Esophagus muscularis mucosa (tissue), 4 donors: ENCODE measurements around the gene ZC3H18. TPM values are rescaled to one million over a fixed set of nuclear protein-coding genes. Genes with fewer than 3 reads are reported as not detected.

Source experiments
- DNase-seq: peaks from one replicate; pipeline ENCODE4 v3.0.0-alpha.2; 2017; ENCODE audit errors: extremely low spot score
- H3K27ac ChIP-seq, 4 donors: fragments of 200-600 bp; sonication (generic); replicated peaks in 1 of 4; 1 replicate in 3 of 4; 2 replicates in 1 of 4; pipeline ENCODE4 v1.5.1; 2016 to 2019; ENCODE audit warnings: mild to moderate bottlenecking in 1 of 4
- H3K27me3 ChIP-seq, 4 donors: fragments of 200-600 bp; sonication (generic); one replicate each; pipeline versions ENCODE4 v1.5.1 to v1.6.0; 2016 to 2019
- H3K36me3 ChIP-seq, 4 donors: fragments of 200-600 bp; sonication (generic); one replicate each; pipeline ENCODE4 v1.5.1; 2016 to 2019
- H3K4me1 ChIP-seq, 4 donors: fragments of 200-600 bp; sonication (generic); one replicate each; pipeline ENCODE4 v1.5.1; 2016 to 2019
- H3K4me3 ChIP-seq, 4 donors: fragments of 200-600 bp; sonication (generic); 1 replicate in 2 of 4; 2 replicates in 2 of 4; pipeline ENCODE4 v1.5.1; 2016 to 2019; ENCODE audit warnings: mild to moderate bottlenecking in 4 of 4, moderate library complexity in 1 of 4
- H3K9me3 ChIP-seq, 4 donors: fragments of 200-600 bp; sonication (generic); 1 replicate in 3 of 4; 2 replicates in 1 of 4; pipeline ENCODE4 v1.5.1; 2016 to 2019
- EP300 ChIP-seq: sonication (generic); formaldehyde crosslinking; IDR thresholded peaks from one replicate; pipeline ENCODE4 v1.6.1; 2017; ENCODE audit warnings: antibody characterized with exemption
- POLR2A ChIP-seq: fragments of 450-650 bp; IDR thresholded peaks from one replicate; pipeline ENCODE4 v1.6.1; 2017; ENCODE audit warnings: antibody characterized with exemption, moderate library complexity, mild to moderate bottlenecking, low read depth
- POLR2AphosphoS5 ChIP-seq, 2 donors: sonication (generic); formaldehyde crosslinking; IDR thresholded peaks; one replicate each; pipeline ENCODE4 v1.6.1; 2017; ENCODE audit warnings: antibody characterized with exemption in 2 of 2
- WGBS: methylation state at CpG from one replicate; pipeline ENCODE4 v1.1.5; 2018; 5-methylcytosine and 5-hydroxymethylcytosine counted together
- intact Hi-C: fragments of 100-400 bp; cut with DNase I; formaldehyde crosslinking; loops from one replicate; pipeline ENCODE4 v1.15.1; 2023
- total RNA-seq, 4 donors: library from RNA; depleted of rRNA; stranded (reverse); fragments of >200 nt; gene quantifications; one replicate each; pipeline versions ENCODE4 v1.1.0 to v1.2.1, GENCODE V29; 2016
- TF ChIP-seq, protein P1 (sequence below), 3 experiments: fragments of 200-600 bp in 2 of 3; fragments of 450-650 bp in 1 of 3; sonication (generic) in 2 of 3; IDR thresholded peaks; one replicate each; pipeline ENCODE4 v1.5.1; 2017 to 2019; ENCODE audit warnings: antibody characterized with exemption in 3 of 3, mild to moderate bottlenecking in 2 of 3, moderate library complexity in 1 of 3

The ZC3H18 gene
- total RNA-seq, 4 donors from 2014 or later: 15.9 to 29.1 (median 26.6) TPM

DNA sequence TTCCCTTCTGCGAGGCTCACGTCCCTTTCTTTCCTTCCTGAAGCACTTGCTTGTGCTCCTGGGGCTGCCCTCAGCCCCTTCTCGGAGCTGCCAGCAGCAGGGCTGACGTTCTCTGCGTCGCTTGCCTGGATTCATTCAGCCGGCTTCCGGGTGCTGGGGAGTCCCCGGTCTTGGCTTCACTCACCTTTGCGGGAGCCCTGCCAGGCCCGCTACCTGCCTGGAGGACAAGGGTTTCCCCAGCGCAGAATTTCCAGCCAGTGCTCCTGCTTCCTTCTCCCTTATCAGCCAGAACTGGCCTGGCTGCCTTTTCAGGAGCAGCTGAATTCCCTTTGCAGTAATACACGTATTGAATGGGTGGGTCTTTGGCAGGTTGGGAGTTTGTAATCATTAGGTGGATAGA lies 46.1 kb downstream of the ZC3H18 start:
- 88% methylated on average over 12 of the region's 13 CpGs for WGBS
- intact Hi-C loops: no loop called here
- peaks cover 7 to 80% (median 55%) of the 10 kb centered on the region in 4 donors for H3K36me3 ChIP-seq

DNA sequence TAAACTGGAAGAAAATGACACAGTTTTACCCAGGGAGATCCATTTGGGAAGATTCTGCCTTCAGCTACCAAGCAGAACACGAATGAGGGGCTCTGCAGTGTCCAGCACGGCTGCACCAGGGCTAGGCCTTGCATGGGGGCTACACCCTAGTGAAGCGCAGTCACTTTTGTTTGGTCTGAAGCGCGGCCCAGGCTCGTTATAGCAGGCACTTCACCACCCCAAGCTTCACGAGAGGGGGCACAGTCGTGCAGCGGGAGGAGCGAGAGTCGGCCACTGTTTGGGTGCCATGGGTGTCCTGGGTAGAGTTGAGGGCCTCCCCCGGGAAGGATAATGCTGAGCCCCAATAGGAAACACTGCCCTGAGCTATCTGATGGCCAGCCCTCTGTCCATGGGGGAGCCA lies 46.5 kb downstream of the ZC3H18 start:
- H3K4me1 ChIP-seq: peaks cover 0 to 19% (median 14%) of the 10 kb centered on the region in 4 donors
- peaks cover 3 to 80% (median 51%) of the 10 kb centered on the region in 4 donors for H3K36me3 ChIP-seq
- H3K9me3 ChIP-seq: no peaks in the 10 kb centered on the region
- WGBS: 81% methylated on average over 11 of the region's 12 CpGs
- TF ChIP-seq POLR2AphosphoS5 (IDR thresholded peaks at IDR 0.05): no peak
- TF ChIP-seq, protein P1, sequence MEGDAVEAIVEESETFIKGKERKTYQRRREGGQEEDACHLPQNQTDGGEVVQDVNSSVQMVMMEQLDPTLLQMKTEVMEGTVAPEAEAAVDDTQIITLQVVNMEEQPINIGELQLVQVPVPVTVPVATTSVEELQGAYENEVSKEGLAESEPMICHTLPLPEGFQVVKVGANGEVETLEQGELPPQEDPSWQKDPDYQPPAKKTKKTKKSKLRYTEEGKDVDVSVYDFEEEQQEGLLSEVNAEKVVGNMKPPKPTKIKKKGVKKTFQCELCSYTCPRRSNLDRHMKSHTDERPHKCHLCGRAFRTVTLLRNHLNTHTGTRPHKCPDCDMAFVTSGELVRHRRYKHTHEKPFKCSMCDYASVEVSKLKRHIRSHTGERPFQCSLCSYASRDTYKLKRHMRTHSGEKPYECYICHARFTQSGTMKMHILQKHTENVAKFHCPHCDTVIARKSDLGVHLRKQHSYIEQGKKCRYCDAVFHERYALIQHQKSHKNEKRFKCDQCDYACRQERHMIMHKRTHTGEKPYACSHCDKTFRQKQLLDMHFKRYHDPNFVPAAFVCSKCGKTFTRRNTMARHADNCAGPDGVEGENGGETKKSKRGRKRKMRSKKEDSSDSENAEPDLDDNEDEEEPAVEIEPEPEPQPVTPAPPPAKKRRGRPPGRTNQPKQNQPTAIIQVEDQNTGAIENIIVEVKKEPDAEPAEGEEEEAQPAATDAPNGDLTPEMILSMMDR (IDR thresholded peaks at IDR 0.05): no peak
- no peak for TF ChIP-seq POLR2A
- TF ChIP-seq EP300: no peak
- no peaks in the 10 kb centered on the region for H3K27me3 ChIP-seq
- intact Hi-C loops: no loop called here
- no peak for DNase-seq
- H3K4me3 ChIP-seq: no peak overlapping the region
- no peak overlapping the region for H3K27ac ChIP-seq

More for the DNA sequence above, 46.1 kb downstream of the ZC3H18 start:
- DNase-seq: no peak
- peaks cover 0 to 19% (median 14%) of the 10 kb centered on the region in 4 donors for H3K4me1 ChIP-seq
- H3K9me3 ChIP-seq: no peaks in the 10 kb centered on the region
- H3K27me3 ChIP-seq: no peaks in the 10 kb centered on the region
- H3K4me3 ChIP-seq: no peak overlapping the region
- H3K27ac ChIP-seq: no peak overlapping the region
- TF ChIP-seq, protein P1 (IDR thresholded peaks at IDR 0.05): no peak
- TF ChIP-seq POLR2A (no peak), EP300 (no peak), POLR2AphosphoS5 (IDR thresholded peaks at IDR 0.05) (no peak)

DNA sequence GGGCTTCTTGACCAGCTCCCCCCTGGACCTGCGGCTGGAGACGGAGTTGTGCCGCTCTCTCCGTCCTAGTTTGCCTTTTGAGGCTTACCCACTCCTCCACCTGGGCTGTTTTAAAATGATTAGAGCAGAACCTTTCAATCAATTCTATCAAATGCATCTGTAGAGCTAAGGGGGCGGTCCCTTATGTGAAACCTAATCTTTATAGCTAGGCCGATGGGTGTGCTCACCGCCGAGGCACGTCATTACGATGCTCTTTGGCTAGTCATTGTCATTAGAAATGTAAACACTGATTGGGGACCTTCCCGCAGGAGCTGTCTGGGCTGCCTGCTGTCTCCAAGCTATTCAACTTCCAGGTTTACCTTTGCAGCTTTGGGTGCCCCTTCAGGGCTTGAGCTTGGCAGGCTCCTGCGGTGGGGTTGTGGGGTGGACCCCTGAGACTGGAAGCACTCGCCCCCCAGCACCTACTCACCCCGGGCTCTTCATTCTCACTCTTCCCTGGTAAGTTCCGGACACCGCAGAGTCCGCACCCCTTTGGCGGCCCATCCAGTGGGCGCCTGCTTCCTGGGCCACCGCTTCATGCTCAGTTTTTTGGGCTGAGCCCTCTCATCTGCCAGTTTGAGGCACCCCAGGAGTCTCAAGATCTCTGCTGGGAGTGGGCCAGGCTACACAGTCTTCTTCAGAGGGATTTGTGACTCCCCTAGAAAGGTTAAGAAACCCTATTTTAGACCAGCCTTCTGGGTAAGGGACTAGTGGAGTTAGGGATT lies 47.2 kb downstream of the ZC3H18 start:
- TF ChIP-seq POLR2A: no peak
- TF ChIP-seq POLR2AphosphoS5 (IDR thresholded peaks at IDR 0.05): no peak
- no peak for TF ChIP-seq EP300
- TF ChIP-seq, protein P1 (IDR thresholded peaks at IDR 0.05): no peak
- intact Hi-C loops: no loop called here
- Histone ChIP-seq H3K27me3 (no peaks in the 10 kb centered on the region), H3K4me1 (peaks cover 0 to 19% (median 14%) of the 10 kb centered on the region in 4 donors), H3K36me3 (peaks cover 6 to 80% (median 52%) of the 10 kb centered on the region in 4 donors), H3K9me3 (no peaks in the 10 kb centered on the region), H3K4me3 (no peak overlapping the region), H3K27ac (no peak overlapping the region)
- no peak for DNase-seq
- 88% methylated on average over 20 of the region's 20 CpGs for WGBS

DNA sequence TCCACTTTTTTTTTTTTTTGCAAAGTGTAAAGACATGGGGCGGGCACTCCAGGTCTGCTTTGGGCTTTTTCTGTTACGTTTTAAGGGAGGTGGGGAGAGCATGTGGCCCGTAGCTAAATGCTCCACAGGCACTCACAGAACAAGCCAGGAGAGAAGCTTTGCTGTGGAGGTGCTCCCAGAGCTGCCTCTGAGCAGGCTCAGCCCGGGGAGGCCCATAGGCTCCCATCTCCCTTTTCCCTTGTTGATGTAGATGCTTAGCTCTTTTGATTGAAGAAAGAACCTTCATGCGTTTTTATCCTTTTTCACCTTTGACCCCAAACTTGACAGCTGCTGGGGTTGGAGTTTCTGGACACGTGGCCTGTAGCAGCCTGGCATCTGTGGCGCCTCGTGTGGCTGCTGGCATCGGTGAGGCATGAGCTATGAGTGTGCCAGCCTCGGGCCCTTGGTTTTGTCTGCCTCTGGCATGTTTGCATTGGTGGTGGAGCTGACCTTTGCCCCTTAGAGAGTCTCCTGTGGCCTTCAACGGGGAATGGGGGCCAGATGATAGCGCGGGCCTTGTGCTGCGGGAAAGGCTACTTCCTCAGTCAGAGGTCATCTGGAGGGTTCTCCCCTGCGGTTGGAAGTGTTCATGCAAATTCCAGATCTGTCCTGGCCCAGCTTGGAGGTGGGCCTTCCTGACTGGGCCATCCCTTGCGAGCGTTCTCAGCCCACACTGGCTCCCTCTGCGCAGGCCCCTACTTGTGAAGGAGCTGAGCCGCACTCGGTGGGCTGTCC lies 48.2 kb downstream of the ZC3H18 start:
- H3K27me3 ChIP-seq: no peaks in the 10 kb centered on the region

More for the DNA sequence above, 48.2 kb downstream of the ZC3H18 start:
- 83% methylated on average over 20 of the region's 20 CpGs for WGBS
- H3K9me3 ChIP-seq: no peaks in the 10 kb centered on the region
- intact Hi-C loops: no loop called here
- no peak overlapping the region for H3K4me3 ChIP-seq
- H3K36me3 ChIP-seq: peaks cover 15 to 80% (median 58%) of the 10 kb centered on the region in 4 donors
- TF ChIP-seq POLR2A (no peak), POLR2AphosphoS5 (IDR thresholded peaks at IDR 0.05) (no peak), EP300 (no peak)
- TF ChIP-seq, protein P1 (IDR thresholded peaks at IDR 0.05): no peak
- peaks cover 0 to 19% (median 14%) of the 10 kb centered on the region in 4 donors for H3K4me1 ChIP-seq
- H3K27ac ChIP-seq: no peak overlapping the region
- no peak for DNase-seq
